PC-9 (cell line): ENCODE data around the gene GADD45G. TPM values are rescaled to one million over a fixed set of nuclear protein-coding genes. Genes with fewer than 3 reads are reported as not detected.

Experiments
- BruUV-seq: library from RNA; stranded (reverse); fragments of 400-500 nt; replicated peaks from 2 replicates; lab custom pipeline; 2021; lab: Mats Ljungman, UMichigan
- CTCF ChIA-PET: fragments of 300-600 bp; sonication (Branson Sonifier 250); formaldehyde crosslinking; loops from one replicate; lab custom pipeline; 2022; ENCODE audit warnings: antibody characterized with exemption; lab: Charles Lee
- POLR2A ChIA-PET: fragments of 300-600 bp; sonication (Branson Sonifier 250); formaldehyde crosslinking; loops from one replicate; lab custom pipeline; 2022; ENCODE audit warnings: antibody characterized with exemption; ENCODE audit not compliant: unreplicated experiment; lab: Charles Lee
- DNase-seq, 2 experiments: peaks; one replicate each; pipeline versions ENCODE4 v3.0.0 to v3.0.0-alpha.2; 2015 to 2022; ENCODE audit warnings: mixed read lengths in 1 of 2
- H2AFZ ChIP-seq: fragments of 200-600 bp; sonication (generic); 2 replicates; pipeline ENCODE4 v1.8.1; 2017; ENCODE audit warnings: antibody characterized with exemption
- H3F3A ChIP-seq: fragments of 200-600 bp; sonication (generic); 2 replicates; pipeline ENCODE4 v1.8.1; 2017; ENCODE audit warnings: antibody characterized with exemption, mild to moderate bottlenecking, low read depth; ENCODE audit not compliant: insufficient read depth
- H3K27ac ChIP-seq: fragments of 200-600 bp; sonication (generic); 2 replicates; pipeline ENCODE4 v1.6.1; 2016; ENCODE audit warnings: mixed run types
- H3K27me3 ChIP-seq: fragments of 200-600 bp; sonication (generic); 2 replicates; pipeline ENCODE4 v1.6.1; 2016; ENCODE audit warnings: low read depth, mixed run types; ENCODE audit not compliant: insufficient read depth
- H3K36me3 ChIP-seq: fragments of 200-600 bp; sonication (generic); 2 replicates; pipeline ENCODE4 v1.6.1; 2016; ENCODE audit warnings: low read depth, mixed run types
- H3K4me1 ChIP-seq: fragments of 200-600 bp; sonication (generic); replicated peaks from 2 replicates; pipeline ENCODE4 v1.6.1; 2016; ENCODE audit warnings: mixed run types; ENCODE audit not compliant: insufficient read depth
- H3K4me2 ChIP-seq: fragments of 200-600 bp; sonication (generic); 2 replicates; pipeline ENCODE4 v1.6.1; 2017; ENCODE audit warnings: mixed run types
- H3K4me3 ChIP-seq: fragments of 200-600 bp; sonication (generic); 2 replicates; pipeline ENCODE4 v1.6.1; 2016; ENCODE audit warnings: mixed run types
- H3K79me2 ChIP-seq: fragments of 200-600 bp; sonication (generic); 2 replicates; pipeline ENCODE4 v1.6.1; 2017; ENCODE audit warnings: low read depth, mixed run types
- H3K9me2 ChIP-seq: fragments of 200-600 bp; sonication (generic); 2 replicates; pipeline ENCODE4 v1.8.1; 2017; ENCODE audit warnings: mild to moderate bottlenecking; ENCODE audit not compliant: insufficient read depth
- H3K9me3 ChIP-seq: fragments of 200-600 bp; sonication (generic); 2 replicates; pipeline ENCODE4 v1.8.1; 2016; ENCODE audit warnings: low read depth; ENCODE audit not compliant: insufficient read depth
- H4K20me1 ChIP-seq: fragments of 200-600 bp; sonication (generic); 2 replicates; pipeline ENCODE4 v1.8.1; 2017; ENCODE audit not compliant: insufficient read depth
- EZH2 ChIP-seq: fragments of 200-600 bp; sonication (generic); IDR thresholded peaks from 2 replicates; pipeline ENCODE4 v1.8.0; 2017; ENCODE audit warnings: antibody characterized with exemption, low read depth
- intact Hi-C: fragments of 100-400 bp; cut with micrococcal nuclease; formaldehyde crosslinking; loops from one replicate; pipeline ENCODE4 v1.10.0; 2022; ENCODE audit not compliant: unreplicated experiment
- total RNA-seq: library from RNA; stranded (reverse); gene quantifications from 2 replicates; pipeline ENCODE4 v1.2.3, GENCODE V29; 2021
- TF ChIP-seq, protein P1 (sequence below): fragments of 200-600 bp; sonication (generic); conservative IDR thresholded peaks from 2 replicates; pipeline ENCODE4 v1.6.1; 2017; ENCODE audit warnings: mixed run types, antibody characterized with exemption, mild to moderate bottlenecking, moderate library complexity

The GADD45G gene
- total RNA-seq, 1 experiment from 2014 or later, result 2.4 TPM

DNA sequence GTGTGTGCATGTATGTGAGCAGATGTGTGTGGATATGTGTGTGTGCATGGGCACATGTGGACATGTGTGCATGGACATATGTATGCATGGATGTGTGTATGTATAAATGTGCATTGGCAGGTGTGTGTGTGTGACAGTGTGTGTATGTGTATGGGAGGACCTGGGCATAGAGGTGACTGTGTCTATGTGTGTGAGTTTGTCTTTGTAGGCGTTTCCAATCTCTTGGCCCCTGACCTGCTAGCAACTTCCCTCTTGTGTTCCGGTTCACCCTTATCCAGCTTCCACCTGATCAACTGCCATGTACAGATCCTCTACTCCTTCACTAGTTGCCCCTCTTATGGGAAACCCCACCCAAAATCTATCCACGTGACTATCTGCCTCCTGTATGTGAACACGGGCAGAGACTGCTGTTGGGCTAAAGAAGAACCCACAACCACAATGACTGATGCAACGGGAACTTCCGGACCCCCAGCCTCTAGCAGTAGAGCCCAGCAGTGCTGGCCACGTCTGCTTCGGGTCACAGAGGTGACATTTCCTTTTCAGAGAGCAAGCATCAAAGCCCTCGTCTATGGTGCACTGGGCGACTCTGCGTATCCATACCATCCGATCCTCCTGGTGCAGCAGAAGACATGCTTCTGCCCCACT lies 24.9 kb upstream of the GADD45G start:
- intact Hi-C loops, result no loop called here

DNA sequence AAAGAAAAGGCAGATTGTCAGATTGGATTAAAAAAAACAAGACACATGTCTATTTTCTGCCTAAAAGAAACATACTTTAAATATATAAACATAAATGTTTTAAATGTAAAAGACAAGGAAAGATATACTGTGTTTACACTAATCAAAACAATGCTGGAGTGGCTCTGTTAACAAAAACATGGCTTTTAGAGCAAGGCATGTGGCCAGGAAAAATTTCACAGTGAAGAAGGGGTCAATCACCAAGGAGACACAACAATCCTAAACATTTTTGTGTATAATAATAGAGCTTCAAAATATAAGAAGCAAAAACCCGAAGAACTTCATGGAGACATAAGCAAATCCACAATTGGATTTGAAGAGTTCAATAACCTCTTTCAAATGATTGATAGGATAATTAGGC lies 18.5 kb upstream of the GADD45G start:
- H3K27me3 ChIP-seq, result peaks cover 88% of the 10 kb centered on the region
- TF ChIP-seq, protein P1, sequence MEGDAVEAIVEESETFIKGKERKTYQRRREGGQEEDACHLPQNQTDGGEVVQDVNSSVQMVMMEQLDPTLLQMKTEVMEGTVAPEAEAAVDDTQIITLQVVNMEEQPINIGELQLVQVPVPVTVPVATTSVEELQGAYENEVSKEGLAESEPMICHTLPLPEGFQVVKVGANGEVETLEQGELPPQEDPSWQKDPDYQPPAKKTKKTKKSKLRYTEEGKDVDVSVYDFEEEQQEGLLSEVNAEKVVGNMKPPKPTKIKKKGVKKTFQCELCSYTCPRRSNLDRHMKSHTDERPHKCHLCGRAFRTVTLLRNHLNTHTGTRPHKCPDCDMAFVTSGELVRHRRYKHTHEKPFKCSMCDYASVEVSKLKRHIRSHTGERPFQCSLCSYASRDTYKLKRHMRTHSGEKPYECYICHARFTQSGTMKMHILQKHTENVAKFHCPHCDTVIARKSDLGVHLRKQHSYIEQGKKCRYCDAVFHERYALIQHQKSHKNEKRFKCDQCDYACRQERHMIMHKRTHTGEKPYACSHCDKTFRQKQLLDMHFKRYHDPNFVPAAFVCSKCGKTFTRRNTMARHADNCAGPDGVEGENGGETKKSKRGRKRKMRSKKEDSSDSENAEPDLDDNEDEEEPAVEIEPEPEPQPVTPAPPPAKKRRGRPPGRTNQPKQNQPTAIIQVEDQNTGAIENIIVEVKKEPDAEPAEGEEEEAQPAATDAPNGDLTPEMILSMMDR, result no peak
- no peak for TF ChIP-seq EZH2
- H3K9me3 ChIP-seq, result peaks cover 4% of the 10 kb centered on the region; the same call in 1 of the 2 replicates
- DNase-seq, result no peak
- no peaks in the 10 kb centered on the region for H3K4me1 ChIP-seq
- no peaks in the 10 kb centered on the region for H3K9me2 ChIP-seq
- intact Hi-C loops, result no loop called here
- H3K79me2 ChIP-seq, result no peaks in the 10 kb centered on the region
- BruUV-seq, result no TSS peak
- no peak overlapping the region for H2AFZ ChIP-seq
- CTCF ChIA-PET, result no interaction called here
- POLR2A ChIA-PET, result no interaction called here
- no peaks in the 10 kb centered on the region for H3K36me3 ChIP-seq
- H3F3A ChIP-seq, result no peaks in the 10 kb centered on the region
- H3K27ac ChIP-seq, result no peak overlapping the region
- no peak overlapping the region for H3K4me2 ChIP-seq
- H3K4me3 ChIP-seq, result no peak overlapping the region
- H4K20me1 ChIP-seq, result no peaks in the 10 kb centered on the region

More for the DNA sequence above, 24.9 kb upstream of the GADD45G start:
- Histone ChIP-seq H3K27ac (no peak overlapping the region), H3K79me2 (no peaks in the 10 kb centered on the region), H3K9me3 (peaks cover 4% of the 10 kb centered on the region; the same call in 1 of the 2 replicates), H4K20me1 (no peaks in the 10 kb centered on the region), H3F3A (no peaks in the 10 kb centered on the region), H3K9me2 (no peaks in the 10 kb centered on the region), H3K36me3 (no peaks in the 10 kb centered on the region), H3K4me2 (no peak overlapping the region), H2AFZ (no peak overlapping the region), H3K27me3 (peaks cover 87% of the 10 kb centered on the region), H3K4me3 (no peak overlapping the region), H3K4me1 (no peaks in the 10 kb centered on the region)
- DNase-seq, result no peak
- ChIA-PET CTCF (no interaction called here), POLR2A (no interaction called here)
- no TSS peak for BruUV-seq
- TF ChIP-seq, protein P1, result no peak
- no peak for TF ChIP-seq EZH2

DNA sequence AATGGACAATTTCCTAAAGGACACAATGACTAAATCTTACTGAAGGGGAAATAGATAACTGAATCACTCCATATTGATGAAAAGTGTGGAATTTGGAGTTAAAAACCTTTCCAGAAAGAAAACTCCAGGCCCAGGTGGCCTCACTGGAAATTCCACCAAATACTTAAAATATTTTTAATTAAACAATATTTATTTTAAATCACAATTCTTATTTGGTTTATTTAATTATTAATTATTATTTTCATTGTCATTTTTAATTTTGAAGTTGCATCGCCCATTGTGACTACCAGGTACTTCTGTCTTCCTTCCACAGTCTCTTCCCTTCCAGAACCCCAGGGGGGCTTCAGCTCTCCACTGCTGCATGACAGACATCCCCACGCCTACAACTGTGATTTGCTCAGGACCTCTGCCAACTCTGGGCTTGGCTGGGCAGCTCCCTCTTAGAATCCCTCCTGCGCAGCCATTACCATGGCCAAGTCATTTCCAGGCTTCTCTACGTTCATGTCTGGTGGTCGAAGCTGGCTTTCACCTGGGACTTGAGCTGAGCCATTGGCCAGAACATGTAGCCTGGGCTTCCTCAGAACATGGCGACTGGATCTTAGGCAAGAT lies 16.4 kb upstream of the GADD45G start:
- BruUV-seq, result no TSS peak
- POLR2A ChIA-PET, result no interaction called here
- H3K4me2 ChIP-seq, result no peak overlapping the region
- intact Hi-C loops, result no loop called here
- peaks cover 88% of the 10 kb centered on the region for H3K27me3 ChIP-seq
- no peak overlapping the region for H3K4me3 ChIP-seq
- no peaks in the 10 kb centered on the region for H3F3A ChIP-seq
- no peaks in the 10 kb centered on the region for H3K4me1 ChIP-seq
- H4K20me1 ChIP-seq, result no peaks in the 10 kb centered on the region
- H3K9me2 ChIP-seq, result no peaks in the 10 kb centered on the region
- TF ChIP-seq, protein P1, result no peak
- CTCF ChIA-PET, result no interaction called here
- H3K9me3 ChIP-seq, result peaks cover 4% of the 10 kb centered on the region; the same call in 1 of the 2 replicates
- no peak for DNase-seq
- no peaks in the 10 kb centered on the region for H3K79me2 ChIP-seq
- H2AFZ ChIP-seq, result no peak overlapping the region
- H3K27ac ChIP-seq, result no peak overlapping the region
- no peaks in the 10 kb centered on the region for H3K36me3 ChIP-seq
